IPS DF 19.7 (cell line): ENCODE data around the gene RCCD1.

Experiments
- DNase-seq: peaks from one replicate; pipeline ENCODE4 v3.0.0-alpha.2; 2013; ENCODE audit warnings: low read depth, low spot score

The RCCD1 gene

DNA sequence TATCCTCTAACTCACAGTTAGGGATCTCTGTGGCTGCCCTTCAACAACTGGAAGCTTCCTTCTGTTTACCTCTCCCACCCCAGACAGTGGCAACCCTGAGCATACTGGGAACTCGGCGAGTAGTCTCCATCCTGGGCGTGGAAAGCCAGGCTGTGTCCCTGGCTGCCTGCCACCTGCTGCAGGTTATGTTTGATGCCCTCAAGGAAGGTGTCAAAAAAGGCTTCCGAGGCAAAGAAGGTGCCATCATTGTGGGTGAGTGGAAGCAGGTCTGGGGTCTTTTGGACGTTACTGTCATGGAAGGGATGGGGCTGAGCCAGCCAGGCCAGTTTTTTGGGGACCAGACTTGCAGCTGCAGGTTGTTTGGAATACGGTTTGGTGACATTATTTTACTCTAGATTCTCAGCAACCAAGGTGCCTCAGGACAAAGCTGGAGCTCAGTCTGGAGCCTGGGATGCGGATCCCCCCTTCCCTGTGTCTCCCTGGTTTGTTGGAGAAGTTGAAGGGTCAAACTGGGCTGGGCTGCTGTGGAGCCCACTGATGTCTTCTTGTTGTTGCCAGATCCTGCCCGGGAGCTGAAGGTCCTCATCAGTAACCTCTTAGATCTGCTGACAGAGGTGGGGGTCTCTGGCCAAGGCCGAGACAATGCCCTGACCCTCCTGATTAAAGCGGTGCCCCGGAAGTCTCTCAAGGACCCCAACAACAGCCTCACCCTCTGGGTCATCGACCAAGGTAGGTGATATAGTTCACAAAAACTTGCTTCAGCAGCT is 12.1 kb upstream of the RCCD1 start:
- DNase-seq: no peak

DNA sequence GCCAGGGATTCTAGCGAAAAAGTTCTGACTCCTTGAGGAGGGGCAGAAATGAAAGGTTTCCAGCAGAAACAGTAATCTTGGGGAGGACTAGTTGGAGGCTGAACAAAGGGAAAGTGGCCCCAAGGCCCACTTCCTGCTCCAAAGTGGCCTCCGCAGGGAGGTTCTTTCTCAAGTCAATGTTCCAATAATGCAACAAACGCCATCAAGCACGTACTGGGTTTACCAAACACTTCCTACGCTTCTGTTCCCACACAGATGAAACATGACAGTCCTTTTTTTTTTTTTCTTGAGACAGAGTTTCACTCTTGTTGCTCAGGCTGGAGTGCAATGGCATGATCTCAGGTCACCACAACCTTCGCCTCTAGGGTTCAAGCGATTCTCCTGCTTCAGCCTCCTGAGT is 9.6 kb upstream of the RCCD1 start:
- DNase-seq: no peak

DNA sequence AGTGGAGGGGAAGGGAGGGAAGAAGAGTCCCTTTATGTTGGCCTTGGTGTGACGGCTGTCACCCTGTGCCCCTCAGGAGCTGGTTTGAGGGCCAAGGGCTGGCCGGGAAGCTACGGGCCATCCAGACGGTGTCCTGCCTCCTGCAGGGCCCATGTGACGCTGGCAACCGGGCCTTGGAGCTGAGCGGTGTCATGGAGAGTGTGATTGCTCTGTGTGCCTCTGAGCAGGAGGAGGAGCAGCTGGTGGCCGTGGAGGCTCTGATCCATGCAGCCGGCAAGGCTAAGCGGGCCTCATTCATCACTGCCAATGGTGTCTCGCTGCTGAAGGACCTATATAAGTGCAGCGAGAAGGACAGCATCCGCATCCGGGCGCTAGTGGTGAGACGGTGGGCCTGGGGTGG is 8.1 kb upstream of the RCCD1 start:
- DNase-seq: no peak

- no peak for DNase-seq
Observed at GRCh38 chr15:90946941-90947576, 7.6 kb upstream of the RCCD1 start.

DNA sequence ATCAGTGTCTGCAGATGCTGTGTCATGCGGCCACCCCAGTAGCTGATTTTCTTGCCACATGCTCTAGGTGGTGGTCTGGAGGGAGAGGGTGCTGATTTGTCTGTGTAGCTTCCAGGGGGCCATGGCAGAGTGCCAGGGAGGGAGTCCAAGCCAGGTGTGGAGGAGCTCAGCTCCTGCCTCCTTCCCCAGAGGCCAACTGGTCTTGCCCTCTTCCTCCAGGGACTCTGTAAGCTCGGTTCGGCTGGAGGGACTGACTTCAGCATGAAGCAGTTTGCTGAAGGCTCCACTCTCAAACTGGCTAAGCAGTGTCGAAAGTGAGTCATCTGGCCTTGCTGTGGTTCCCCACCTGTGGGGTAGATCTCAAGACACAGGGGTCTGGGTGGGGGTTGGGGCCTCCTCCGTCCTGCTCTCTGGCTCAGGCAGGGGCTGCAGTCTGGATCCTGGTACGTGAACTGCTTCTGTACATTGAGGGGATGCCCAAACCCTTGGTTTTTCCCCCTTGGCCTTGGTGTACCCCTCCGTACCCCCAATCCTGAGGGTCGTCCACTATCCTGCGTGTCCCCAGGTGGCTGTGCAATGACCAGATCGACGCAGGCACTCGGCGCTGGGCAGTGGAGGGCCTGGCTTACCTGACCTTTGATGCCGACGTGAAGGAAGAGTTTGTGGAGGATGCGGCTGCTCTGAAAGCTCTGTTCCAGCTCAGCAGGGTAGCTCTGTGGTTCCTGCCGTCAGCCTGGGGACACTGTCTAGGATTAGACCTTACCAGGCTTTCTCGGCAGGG is 6.9 kb upstream of the RCCD1 start:
- no peak for DNase-seq

GRCh38 chr15:90948506-90948905 is 6.2 kb upstream of the RCCD1 start:
- DNase-seq: no peak

DNA sequence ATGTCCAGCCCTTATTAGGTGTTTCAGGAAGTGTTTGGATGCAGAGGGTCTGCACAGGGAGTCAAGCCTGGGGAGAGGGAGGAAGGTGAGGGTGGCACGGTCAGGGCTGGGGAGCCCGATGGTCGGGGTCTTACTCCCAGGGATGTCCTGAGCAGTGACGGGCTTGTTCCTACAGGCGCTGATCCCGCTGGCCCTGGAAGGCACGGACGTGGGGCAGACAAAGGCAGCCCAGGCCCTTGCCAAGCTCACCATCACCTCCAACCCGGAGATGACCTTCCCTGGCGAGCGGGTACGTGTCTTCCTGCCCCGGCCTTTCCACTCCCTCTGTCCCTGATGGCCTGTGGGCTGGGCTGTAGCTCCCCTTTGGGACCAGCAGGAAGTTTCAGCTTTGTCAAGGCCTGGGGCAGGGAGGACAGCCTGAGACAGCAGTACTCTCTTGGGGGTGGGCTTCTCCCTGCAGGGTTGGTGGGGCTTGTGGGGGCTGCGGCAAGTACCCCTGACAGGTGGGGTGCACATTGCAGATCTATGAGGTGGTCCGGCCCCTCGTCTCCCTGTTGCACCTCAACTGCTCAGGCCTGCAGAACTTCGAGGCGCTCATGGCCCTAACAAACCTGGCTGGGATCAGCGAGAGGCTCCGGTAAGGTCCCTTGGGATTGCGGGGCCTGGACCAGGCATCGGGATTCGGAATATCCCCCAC is 4.6 kb upstream of the RCCD1 start:
- DNase-seq: no peak

DNA sequence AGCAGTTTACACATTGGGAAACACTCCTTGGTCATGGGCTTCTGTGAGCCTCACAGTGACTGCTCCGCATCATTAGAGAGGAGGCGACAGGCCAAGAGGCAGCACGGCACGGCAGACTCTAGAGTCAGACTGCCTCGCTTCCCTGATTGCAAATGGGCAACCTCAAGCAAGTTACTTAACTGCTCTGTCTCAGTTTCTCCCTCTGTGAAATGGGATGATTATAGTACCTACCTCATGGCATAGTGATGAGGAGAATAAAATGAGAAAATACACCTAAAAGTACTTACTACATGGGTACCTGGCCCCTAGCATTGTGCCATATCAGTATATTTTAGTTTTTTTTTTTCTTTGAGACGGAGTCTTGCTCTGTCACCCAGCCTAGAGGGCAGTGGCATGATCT is 4.0 kb upstream of the RCCD1 start:
- DNase-seq: no peak

DNA sequence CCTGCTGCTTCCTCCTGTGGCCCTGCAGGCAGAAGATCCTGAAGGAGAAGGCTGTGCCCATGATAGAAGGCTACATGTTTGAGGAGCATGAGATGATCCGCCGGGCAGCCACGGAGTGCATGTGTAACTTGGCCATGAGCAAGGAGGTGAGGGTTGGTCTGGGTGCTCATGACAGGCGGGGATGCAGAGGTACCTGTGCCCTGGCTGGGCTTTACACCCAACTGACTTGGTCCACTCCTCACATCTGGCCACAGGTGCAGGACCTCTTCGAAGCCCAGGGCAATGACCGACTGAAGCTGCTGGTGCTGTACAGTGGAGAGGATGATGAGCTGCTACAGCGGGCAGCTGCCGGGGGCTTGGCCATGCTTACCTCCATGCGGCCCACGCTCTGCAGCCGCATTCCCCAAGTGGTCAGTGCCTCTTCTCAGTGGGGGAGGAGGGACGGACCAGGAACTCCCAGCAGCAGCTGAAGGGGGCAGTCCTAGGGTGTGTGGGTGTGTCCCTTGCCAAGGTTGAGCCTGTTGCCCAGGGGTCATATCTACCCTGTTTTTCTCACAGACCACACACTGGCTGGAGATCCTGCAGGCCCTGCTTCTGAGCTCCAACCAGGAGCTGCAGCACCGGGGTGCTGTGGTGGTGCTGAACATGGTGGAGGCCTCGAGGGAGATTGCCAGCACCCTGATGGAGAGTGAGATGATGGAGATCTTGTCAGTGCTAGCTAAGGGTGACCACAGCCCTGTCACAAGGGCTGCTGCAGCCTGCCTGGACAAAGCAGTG is 1.6 kb upstream of the RCCD1 start:
- DNase-seq: no peak

GRCh38 chr15:90953947-90954711 is 555 bp upstream of the RCCD1 start:
- no peak for DNase-seq

DNA sequence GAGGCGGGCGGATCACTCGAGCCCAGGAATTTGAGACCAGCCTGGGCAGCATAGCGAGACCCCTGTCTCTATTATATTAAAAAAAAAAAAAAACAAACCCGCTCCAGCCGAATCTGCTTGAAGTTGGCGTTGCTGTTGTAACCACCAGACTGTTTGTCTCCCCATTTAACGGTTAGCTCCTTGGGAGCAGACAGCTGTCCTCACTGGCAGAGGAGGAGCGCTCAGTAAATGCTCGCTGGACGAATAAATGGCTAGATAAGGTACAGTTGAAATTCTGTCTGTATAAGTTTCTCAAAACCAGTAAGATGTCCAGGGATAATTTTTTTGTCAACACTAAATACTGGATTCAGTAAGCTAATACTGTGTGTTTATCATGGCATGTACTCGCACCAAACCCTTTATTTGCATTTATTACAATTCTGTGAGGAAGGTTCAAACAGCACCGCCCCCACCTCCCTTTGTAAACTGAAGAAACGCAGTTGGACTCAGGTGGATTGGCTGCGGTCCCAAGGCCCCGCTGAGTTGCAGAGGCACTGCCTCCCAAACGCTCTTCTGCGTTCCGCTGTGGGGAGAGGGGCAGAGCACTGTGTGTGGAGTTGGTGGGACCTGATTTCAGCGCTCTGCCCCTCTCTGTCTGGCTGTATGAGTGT is 1.1 kb downstream of the RCCD1 start:
- DNase-seq: no peak

GRCh38 chr15:90956274-90957030 is 1.8 kb downstream of the RCCD1 start:
- no peak for DNase-seq

DNA sequence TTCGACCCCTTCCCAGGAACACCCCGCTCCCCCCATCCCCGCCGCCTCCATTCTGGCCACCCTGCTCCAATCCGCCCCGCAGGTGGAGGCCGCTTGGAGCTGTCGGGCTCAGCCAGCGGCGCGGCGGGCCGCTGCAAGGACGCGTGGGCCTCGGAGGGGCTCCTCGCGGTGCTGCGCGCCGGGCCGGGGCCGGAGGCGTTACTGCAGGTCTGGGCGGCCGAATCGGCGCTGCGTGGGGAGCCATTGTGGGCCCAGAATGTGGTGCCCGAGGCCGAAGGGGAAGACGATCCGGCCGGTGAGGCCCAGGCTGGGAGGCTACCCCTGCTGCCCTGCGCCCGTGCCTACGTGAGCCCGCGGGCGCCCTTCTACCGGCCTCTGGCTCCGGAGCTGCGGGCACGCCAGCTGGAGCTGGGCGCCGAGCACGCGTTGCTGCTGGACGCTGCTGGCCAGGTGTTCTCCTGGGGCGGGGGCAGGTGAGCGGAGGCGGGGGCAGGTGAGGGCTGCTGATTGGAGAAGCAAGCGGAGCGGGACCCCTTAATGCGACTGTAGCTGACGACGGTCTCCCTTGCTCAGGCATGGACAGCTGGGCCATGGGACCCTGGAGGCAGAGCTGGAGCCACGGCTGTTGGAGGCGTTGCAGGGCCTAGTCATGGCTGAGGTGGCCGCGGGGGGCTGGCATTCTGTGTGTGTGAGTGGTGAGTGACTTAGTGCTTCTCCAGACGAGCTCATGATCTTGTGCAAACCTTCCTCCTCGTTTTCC is 2.5 kb downstream of the RCCD1 start:
- DNase-seq: no peak

DNA sequence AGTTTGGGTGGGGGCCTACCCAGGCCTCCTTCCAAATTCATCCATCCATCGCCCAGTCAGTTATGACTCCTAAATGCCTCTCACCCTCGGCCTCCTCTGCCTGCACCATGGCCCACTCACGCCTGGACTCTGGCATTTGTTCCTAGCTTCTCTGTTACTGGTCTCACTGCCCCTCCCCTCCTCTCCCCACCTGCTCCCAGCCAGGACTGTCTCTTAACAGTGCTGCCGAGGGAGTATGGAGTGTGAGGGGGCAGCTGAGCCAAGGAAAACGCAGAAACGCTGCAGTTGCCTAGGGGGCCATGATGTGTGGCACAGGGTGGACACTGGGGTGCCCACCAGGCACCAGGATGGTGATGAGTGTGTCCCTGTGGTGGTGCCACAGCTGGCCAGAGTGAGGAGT is 3.1 kb downstream of the RCCD1 start:
- no peak for DNase-seq

GRCh38 chr15:90959028-90959595 is 4.4 kb downstream of the RCCD1 start:
- no peak for DNase-seq

GRCh38 chr15:90959894-90960293 is 5.2 kb downstream of the RCCD1 start:
- DNase-seq: no peak

GRCh38 chr15:90960298-90961091 is 5.8 kb downstream of the RCCD1 start:
- DNase-seq: no peak
